ENCODE measurements around the gene FAM3D.

Gene FAM3D

GRCh38 chr3:58624550-58624949 is 42.0 kb downstream of the FAM3D start:
- no peak for DNase-seq

GRCh38 chr3:58623961-58624360 is 42.6 kb downstream of the FAM3D start:
- no peak for DNase-seq

DNA sequence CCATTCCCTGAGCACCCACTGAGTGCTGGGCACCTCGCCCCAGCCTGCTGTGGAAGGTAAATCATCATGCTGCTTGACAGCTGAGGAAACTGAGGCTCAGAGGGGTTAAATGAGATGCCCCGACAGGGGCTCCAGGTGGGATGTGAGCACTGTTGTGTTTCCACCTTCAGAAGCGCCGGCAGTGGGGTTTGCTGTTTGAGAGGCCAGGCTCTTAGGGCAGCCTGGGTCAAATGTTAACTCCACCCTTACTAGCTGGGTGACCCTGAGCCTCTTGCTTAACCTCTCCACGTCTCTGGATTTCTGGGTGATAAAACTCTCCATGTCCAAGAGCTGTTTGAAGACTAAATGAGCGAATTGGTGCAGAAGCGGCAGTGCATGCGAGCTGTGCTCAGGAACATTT is 43.1 kb downstream of the FAM3D start:
- no peak for DNase-seq

GRCh38 chr3:58622892-58623291 is 43.7 kb downstream of the FAM3D start:
- no peak for DNase-seq

DNA sequence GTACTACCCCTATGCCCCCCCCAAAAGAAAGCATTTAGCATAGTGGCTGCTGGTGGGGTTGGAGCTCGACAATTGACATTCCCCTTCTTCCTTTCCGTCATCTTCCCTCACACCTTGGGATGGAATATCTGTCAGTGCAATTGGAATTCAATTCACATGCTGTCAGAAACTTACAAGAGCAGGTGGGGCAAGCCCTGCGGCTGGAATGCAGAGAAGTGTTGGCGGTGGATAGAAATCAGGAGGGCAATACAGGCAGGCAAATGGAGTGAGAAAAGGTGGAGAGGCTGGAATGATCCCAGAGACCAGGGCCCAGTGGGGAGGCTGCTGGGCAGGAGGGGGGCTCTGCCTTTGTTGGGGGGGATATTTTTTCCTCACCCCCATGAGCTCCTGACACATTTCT is 44.1 kb downstream of the FAM3D start:
- no peak for DNase-seq

DNA sequence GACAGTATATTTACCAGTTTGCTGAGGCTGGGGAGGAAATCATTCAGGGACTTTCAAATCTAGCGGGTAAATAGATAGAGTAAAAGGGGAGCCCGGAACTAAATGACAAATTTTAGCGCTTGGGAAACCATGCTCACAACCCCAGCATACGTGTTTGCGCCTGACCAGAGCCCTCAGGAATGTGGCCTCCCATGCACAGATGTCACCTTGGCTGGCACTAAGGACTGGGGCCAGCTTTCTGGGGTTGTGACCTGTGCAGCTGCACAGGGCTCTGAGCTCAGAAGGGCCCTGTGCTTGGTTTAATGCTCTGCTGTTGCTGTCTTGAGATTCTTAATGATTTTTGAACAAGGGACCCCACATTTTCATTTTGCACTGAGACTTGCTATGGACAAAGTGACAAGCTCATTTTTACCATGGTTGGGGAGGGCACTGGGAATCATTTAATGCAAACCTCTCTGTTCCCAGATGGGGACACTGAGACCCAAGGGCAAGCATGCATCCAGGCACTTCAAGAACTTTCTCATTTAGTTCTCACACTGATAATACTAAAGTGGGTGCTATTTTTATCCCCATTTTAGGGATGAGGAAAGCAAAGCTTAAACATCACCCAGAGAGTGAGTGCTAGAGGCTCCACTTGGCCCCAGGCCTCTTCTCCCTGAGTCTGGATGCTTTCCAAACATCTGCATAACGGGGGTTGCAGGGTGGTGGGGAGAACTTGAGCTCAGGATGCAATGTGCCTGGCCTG is 45.3 kb downstream of the FAM3D start:
- no peak for DNase-seq

DNA sequence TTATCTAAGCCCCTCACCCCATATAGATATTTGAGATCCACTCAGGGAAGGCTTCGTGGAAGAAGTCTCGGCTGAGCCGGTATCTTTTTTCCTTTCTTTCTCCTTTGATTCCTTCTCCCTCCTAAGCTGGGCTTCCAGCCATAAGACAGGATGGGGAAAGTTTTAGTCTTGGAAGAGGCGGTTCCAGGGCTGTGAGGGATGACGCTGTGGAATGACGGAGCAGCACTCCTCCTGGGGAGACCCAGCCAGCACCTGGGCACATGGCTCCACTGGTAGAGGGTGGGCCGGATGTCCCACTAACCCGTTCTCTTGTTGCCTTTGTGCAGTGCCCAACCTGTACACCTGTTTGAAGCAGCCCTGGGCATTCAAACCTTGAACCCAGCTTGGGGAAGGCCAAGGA is 46.2 kb downstream of the FAM3D start:
- DNase-seq, result no peak

DNA sequence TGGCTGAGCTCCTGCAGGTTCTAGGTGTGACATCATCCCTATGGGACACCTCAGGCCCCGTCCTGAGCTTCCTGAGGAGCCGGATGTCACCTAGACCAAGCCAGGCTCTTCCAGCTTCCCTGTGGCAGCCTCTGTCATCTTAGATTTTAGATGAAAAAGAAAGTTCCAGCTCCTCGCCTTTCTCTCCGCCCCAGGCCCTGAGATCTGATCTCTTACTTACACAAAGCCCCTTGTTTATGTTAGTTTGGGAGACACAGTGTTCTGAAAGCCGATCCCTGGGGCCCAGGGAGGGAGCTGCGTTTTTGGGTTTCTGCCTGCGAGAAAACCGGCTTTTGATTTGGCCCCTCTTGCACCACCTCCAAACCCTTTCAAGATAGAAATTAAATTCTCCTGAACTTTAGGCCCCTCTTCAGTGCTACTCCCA is 49.2 kb downstream of the FAM3D start:
- no peak for DNase-seq

DNA sequence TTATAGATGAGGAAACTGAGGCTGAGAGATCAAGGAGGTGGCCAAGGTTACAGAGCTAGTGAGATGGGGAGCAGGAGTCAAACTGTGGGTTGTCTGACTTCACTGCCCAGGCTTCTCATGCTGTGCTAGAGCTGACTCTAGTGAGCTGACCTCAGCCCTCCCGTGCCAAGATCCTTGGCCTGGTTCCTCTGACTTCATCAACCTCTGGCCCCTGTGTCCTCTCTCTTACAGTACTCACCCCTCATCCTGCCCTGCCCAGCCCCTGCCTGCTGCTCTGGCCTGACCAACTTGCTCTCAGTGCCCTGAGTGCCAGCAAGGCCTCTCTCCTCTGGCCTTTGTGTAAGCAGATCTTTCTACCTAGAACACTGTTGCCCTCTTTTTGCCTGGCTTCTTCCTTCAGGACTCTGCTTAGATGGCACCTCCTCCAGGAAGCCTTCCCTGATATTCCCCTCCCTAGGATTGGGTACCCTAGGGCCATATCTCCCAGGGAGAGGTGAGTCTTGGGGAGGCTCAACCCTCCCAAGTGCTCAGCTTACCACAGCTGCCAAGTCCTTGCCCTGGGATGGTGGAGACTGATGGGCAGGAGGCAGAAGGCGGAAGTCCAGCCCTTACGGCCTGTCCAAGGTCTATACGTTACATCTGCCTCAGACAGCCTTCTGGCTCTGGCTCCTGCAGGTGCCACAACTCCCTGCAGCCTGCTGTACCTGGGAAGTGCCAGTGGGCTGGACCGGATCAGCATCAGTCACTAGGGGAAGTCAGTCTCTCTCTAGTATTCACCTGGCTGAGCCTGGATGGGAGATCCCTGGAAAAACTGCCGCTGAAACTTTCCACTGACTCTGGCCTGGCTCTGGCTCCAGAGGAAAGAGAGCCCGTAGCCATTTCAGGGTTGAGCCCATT is 53.1 kb downstream of the FAM3D start:
- DNase-seq, result no peak

GRCh38 chr3:58612830-58613229 is 53.7 kb downstream of the FAM3D start:
- no peak for DNase-seq

DNA sequence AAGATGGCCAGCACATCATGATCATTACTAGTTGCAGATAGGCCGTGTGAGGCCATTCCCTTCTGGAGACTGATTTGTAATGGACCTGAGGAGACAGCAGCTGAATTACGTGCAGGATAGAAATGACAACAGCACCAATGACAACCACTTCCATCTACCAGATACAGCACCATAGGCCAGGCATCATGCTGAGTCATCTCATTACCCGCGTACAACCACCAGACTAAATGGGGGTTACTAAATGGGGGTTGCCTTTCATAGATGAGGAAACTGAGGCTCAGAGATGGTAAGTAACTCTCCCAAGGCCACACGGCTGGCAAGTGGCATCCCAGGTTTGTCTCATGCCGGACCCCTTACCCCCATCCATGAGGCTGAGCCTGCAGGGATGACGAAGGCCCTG is 56.6 kb downstream of the FAM3D start:
- DNase-seq, result peak; percentile 11

GRCh38 chr3:58608648-58609047 is 57.9 kb downstream of the FAM3D start:
- DNase-seq, result peak; percentile 68

DNA sequence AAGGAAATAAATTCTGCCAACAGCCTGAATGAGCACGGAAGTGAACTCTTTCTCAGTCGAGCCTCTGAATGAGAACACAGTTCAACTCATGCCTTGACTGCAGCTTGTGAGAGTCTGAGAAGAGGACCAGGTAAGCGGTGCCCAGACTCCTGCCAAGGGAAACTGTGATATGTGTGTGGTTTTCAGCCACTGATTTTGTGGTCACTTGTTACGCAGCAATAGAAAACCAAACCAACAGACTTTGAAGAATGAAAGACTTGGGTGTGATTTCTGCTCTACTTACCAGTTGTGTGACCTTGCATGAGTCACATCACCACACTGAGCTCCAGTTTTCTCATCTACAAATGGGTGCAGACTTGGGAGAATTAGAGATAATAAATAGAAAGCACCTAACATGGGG is 58.8 kb downstream of the FAM3D start:
- DNase-seq, result no peak

DNA sequence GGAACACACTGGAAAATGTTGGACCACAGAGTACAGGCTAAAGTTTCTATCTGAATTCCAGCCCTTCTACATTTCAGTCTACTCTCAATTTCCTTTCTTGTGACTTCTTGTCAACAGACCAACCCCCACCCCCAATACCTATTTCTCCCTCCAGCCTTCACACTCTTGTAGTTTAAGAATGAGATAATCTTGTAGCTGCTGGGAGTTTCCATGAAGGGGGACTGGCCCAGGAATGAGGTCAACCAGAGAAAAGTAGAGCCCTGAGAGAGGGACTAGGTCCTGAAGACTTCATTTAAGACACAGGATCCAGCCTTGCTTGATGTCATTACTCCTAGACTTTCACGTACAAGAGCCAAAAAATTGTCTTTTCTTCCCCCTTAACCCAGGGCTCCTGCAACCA is 59.9 kb downstream of the FAM3D start:
- DNase-seq, result no peak

DNA sequence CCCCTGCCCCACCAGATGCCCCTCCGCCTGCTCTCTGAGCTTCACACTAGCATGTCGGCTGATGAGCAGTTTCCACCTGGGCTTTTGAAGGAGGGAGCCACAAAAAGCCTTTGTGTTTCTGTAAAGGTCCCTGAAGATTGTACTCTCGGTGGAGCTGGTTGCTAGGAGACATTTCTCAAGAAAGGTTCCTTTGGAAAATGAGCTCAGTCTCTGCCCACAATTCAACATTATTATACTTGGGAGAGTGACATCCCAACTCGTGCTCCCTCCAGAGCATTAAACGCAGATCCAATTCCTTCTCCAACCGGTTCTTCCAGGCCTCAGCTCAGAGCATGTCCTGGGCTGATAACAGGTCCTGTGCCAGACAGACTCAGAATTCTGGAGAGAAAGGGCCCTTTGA is 62.5 kb downstream of the FAM3D start:
- DNase-seq, result peak; percentile 31

GRCh38 chr3:58603606-58604005 is 63.0 kb downstream of the FAM3D start:
- no peak for DNase-seq

GRCh38 chr3:58597770-58598310 is 68.7 kb downstream of the FAM3D start:
- DNase-seq, result no peak

- DNase-seq, result no peak
These were observed 69.6 kb downstream of the FAM3D start for GRCh38 chr3:58596834-58597518.

- no peak for DNase-seq
These were observed 72.5 kb downstream of the FAM3D start for GRCh38 chr3:58594117-58594516.

DNA sequence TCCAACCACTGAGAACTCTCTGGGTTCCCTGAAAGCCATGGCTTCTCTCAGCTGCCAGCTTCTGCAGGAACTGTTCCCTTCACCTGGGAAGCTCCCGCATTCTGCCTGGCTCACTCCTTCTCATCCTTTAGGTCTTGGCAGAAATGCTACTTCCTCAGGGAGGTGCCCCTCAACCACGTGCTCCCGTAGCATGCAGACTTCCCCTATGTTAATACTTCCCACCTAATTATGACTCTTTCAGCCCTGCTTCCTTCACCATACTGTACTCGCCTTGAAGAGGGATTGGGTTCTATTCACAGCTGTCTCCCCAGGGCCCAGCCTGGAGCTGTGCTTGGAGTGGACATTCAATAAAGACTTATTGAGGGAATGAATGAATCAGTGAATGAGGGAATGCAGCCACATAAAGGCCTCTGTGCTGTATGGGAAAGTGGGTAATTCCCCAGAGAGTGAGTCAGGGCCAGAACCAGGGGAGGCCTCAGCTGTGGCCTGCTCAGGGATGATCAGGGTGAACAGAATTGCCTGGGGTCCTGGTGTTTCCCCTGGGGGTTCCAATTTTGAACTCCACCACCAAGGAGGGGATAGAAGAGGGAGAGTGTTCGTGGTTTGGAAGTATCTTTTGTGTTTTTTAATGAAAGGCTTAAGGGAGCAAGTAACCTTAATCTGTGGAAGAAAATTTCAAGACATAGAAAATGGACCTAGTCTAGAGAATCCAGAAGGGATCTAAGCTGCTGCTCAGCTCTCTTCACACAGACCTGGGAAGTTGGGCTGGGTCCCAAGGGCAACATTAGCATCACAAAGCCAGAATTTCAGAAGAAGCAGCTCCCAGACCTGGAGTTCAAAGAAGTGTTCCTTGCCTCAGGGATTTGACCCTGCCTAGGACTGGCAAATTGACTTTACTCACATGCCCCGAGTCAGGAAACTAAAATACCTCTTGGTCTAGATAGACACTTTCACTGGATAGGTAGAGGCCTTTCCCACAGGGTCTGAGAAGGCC is 74.8 kb downstream of the FAM3D start:
- no peak for DNase-seq

- DNase-seq, result no peak
These were observed 78.5 kb downstream of the FAM3D start for GRCh38 chr3:58588030-58588614.

- peak; percentile 8 for DNase-seq
These were observed 79.8 kb downstream of the FAM3D start for GRCh38 chr3:58586776-58587192.
